Peyer's patch (tissue), 4 donors: ENCODE data around the gene TMEM9. TPM values are rescaled to one million over a fixed set of nuclear protein-coding genes. Genes with fewer than 3 reads are reported as not detected.

Source experiments
- DNase-seq, 3 donors: peaks; one replicate each; pipeline ENCODE4 v3.0.0-alpha.2; 2017 to 2019
- H3K27ac ChIP-seq, 4 donors: fragments of 200-600 bp; sonication (generic); one replicate each; pipeline ENCODE4 v1.5.1; 2016 to 2019
- H3K27me3 ChIP-seq, 2 donors: fragments of 200-600 bp; sonication (generic); one replicate each; pipeline ENCODE4 v1.5.1; 2019
- H3K36me3 ChIP-seq, 3 donors: fragments of 200-600 bp; sonication (generic); one replicate each; pipeline ENCODE4 v1.5.1; 2016 to 2019
- H3K4me1 ChIP-seq, 4 donors: fragments of 200-600 bp; sonication (generic); one replicate each; pipeline ENCODE4 v1.5.1; 2016 to 2019
- H3K4me3 ChIP-seq, 4 donors: fragments of 200-600 bp; sonication (generic); 1 replicate in 3 of 4; 2 replicates in 1 of 4; pipeline ENCODE4 v1.5.1; 2016 to 2019; ENCODE audit warnings: mild to moderate bottlenecking in 1 of 4
- H3K9me3 ChIP-seq, 4 donors: fragments of 200-600 bp; sonication (generic); one replicate each; pipeline ENCODE4 v1.5.1; 2016 to 2019; ENCODE audit warnings: mild to moderate bottlenecking in 1 of 4
- CTCF ChIP-seq, 6 experiments: fragments of 450-650 bp in 4 of 6; fragments of 200-600 bp in 2 of 6; sonication (generic) in 1 of 6; IDR thresholded peaks; one replicate each; pipeline ENCODE4 v1.5.1; 2017 to 2019; ENCODE audit warnings: antibody characterized with exemption in 6 of 6, mild to moderate bottlenecking in 3 of 6, moderate library complexity in 1 of 6
- POLR2A ChIP-seq, 2 donors: fragments of 450-650 bp; IDR thresholded peaks; one replicate each; pipeline ENCODE4 v1.5.1; 2017; ENCODE audit warnings: antibody characterized with exemption in 2 of 2, mild to moderate bottlenecking in 2 of 2, moderate library complexity in 2 of 2
- total RNA-seq, 4 donors: library from RNA; depleted of rRNA; stranded (reverse); fragments of >200 nt; gene quantifications; one replicate each; pipeline ENCODE4 v1.1.0, GENCODE V29; 2016

Gene TMEM9
- total RNA-seq, 4 donors from 2014 or later, result 20.6 to 32.3 (median 27.1) TPM

- Histone ChIP-seq H3K27ac (no peak overlapping the region), H3K4me3 (no peak overlapping the region), H3K4me1 (peaks cover 0 to 12% (median 3%) of the 10 kb centered on the region in 4 donors), H3K27me3 (no peaks in the 10 kb centered on the region), H3K36me3 (no peaks in the 10 kb centered on the region), H3K9me3 (no peaks in the 10 kb centered on the region)
- no peak for DNase-seq
- TF ChIP-seq CTCF (IDR thresholded peaks at IDR 0.05) (no peak), POLR2A (IDR thresholded peaks at IDR 0.05) (no peak)
Measured at GRCh38 chr1:201157949-201158348, 3.7 kb upstream of the TMEM9 start.

- H3K27me3 ChIP-seq, result no peaks in the 10 kb centered on the region
- H3K36me3 ChIP-seq, result no peaks in the 10 kb centered on the region
- no peak for TF ChIP-seq POLR2A (IDR thresholded peaks at IDR 0.05)
- no peak for TF ChIP-seq CTCF (IDR thresholded peaks at IDR 0.05)
- no peak overlapping the region for H3K27ac ChIP-seq
- DNase-seq, result no peak
- no peak overlapping the region for H3K4me3 ChIP-seq
- no peaks in the 10 kb centered on the region for H3K9me3 ChIP-seq
- H3K4me1 ChIP-seq, result peaks cover 0 to 12% (median 3%) of the 10 kb centered on the region in 4 donors
Measured at GRCh38 chr1:201156819-201157218, 2.5 kb upstream of the TMEM9 start.

- no peak for DNase-seq
- H3K27ac ChIP-seq, result no peak overlapping the region
- peaks cover 0 to 12% (median 3%) of the 10 kb centered on the region in 4 donors for H3K4me1 ChIP-seq
- H3K4me3 ChIP-seq, result no peak overlapping the region
- peaks cover 0 to 4% (median 0%) of the 10 kb centered on the region in 3 donors for H3K36me3 ChIP-seq
- H3K9me3 ChIP-seq, result no peaks in the 10 kb centered on the region
- TF ChIP-seq CTCF (IDR thresholded peaks at IDR 0.05) (no peak), POLR2A (IDR thresholded peaks at IDR 0.05) (no peak)
- H3K27me3 ChIP-seq, result no peaks in the 10 kb centered on the region
Measured at GRCh38 chr1:201156346-201156745, 2.1 kb upstream of the TMEM9 start.

- Histone ChIP-seq H3K4me3 (no peak overlapping the region), H3K27ac (no peak overlapping the region), H3K9me3 (no peaks in the 10 kb centered on the region), H3K4me1 (peaks cover 0 to 12% (median 3%) of the 10 kb centered on the region in 4 donors), H3K36me3 (peaks cover 0 to 5% (median 0%) of the 10 kb centered on the region in 3 donors), H3K27me3 (no peaks in the 10 kb centered on the region)
- no peak for TF ChIP-seq CTCF (IDR thresholded peaks at IDR 0.05)
- no peak for DNase-seq
Measured at GRCh38 chr1:201155354-201155753, 1.1 kb upstream of the TMEM9 start.

- peaks cover 0 to 12% (median 3%) of the 10 kb centered on the region in 4 donors for H3K4me1 ChIP-seq
- no peaks in the 10 kb centered on the region for H3K9me3 ChIP-seq
- H3K4me3 ChIP-seq, result peak overlapping the region; percentile 65 to 94 (median 85)
- DNase-seq, result peak in 1 of 3 donors; percentile 53
- peak overlapping the region; percentile 20 to 81 (median 66) for H3K27ac ChIP-seq
- TF ChIP-seq POLR2A (IDR thresholded peaks at IDR 0.05) (no peak), CTCF (IDR thresholded peaks at IDR 0.05) (no peak)
- no peaks in the 10 kb centered on the region for H3K27me3 ChIP-seq
- H3K36me3 ChIP-seq, result peaks cover 0 to 5% (median 0%) of the 10 kb centered on the region in 3 donors
Measured at GRCh38 chr1:201153474-201154388, 543 bp downstream of the TMEM9 start.
